HFFc6 (cell line): Measurements from ENCODE around the gene CLEC16A. TPM values are rescaled to one million over a fixed set of nuclear protein-coding genes. Genes with fewer than 3 reads are reported as not detected.

Experiments used
- DNase-seq: peaks from one replicate; pipeline ENCODE4 v3.0.0-alpha.2; 2018
- H3K27ac Mint-ChIP-seq: 2 replicates; pipeline ENCODE4 v1.8.0; 2020; ENCODE audit warnings: mild to moderate bottlenecking, mixed read lengths
- H3K27me3 Mint-ChIP-seq: 2 replicates; pipeline ENCODE4 v1.8.0; 2021; ENCODE audit warnings: mild to moderate bottlenecking, moderate library complexity, mixed read lengths; ENCODE audit not compliant: insufficient read depth
- H3K36me3 Mint-ChIP-seq: 2 replicates; pipeline ENCODE4 v1.8.0; 2021; ENCODE audit warnings: low read depth, mixed read lengths
- H3K4me1 Mint-ChIP-seq: 2 replicates; pipeline ENCODE4 v1.8.0; 2020; ENCODE audit warnings: low read depth, mixed read lengths
- H3K4me3 Mint-ChIP-seq: 2 replicates; pipeline ENCODE4 v1.8.0; 2020; ENCODE audit warnings: mild to moderate bottlenecking, moderate library complexity, mixed read lengths
- H3K9me3 Mint-ChIP-seq: 2 replicates; pipeline ENCODE4 v1.8.0; 2020; ENCODE audit warnings: mild to moderate bottlenecking, mixed read lengths
- total RNA-seq, 6 experiments: library from RNA; stranded (reverse); fragmentation: NEBNext Ultra II Directional; extraction: Animal tissue kit (Norgen Biotek cat#: 25700); gene quantifications; 2 replicates in 1 of 6; 3 replicates in 5 of 6; pipeline ENCODE4 v1.2.3, GENCODE V29; 2021
- TF ChIP-seq, protein P1 (sequence below): fragments of 200-600 bp; sonication (generic); IDR thresholded peaks from 2 replicates; pipeline ENCODE4 v1.5.0; 2021; ENCODE audit warnings: antibody characterized with exemption, mild to moderate bottlenecking

Gene CLEC16A
- total RNA-seq, 6 experiments from 2014 or later: 19.4 to 23.2 (median 21.2) TPM

DNA sequence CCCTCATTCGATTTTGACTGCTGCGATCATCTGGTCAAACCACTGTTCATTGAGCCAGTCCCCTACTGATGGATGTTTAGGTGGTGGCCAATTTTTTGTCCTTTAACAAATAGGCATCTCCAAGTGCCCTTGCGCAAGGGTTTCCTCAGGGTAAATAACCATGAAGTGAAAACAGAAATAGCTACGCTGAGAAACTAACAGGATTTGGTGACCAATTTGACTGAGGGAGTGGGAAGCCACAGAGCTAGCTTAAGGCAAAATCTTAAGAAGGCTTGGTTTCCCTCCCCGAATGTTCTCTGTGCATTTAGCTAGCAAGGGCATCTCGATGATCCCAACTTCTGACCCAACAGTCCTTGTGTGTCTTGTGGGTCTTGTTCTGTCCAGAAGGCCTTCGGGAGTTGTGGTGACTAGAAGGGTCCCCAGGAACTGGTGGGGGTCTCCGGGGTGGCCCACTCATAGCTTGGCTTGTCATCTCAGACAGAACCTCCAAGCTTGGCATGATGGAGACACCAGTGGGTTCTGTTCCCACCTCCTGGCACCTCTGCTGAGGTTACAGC lies 194.5 kb downstream of the CLEC16A start:
- Mint-ChIP-seq H3K4me1 (peaks cover 52% of the 10 kb centered on the region), H3K27ac (no peak overlapping the region), H3K36me3 (peaks cover 9% of the 10 kb centered on the region; the same call in 1 of the 2 replicates), H3K27me3 (no peaks in the 10 kb centered on the region; the same call in none of the 2 replicates), H3K4me3 (no peak overlapping the region), H3K9me3 (no peaks in the 10 kb centered on the region)
- TF ChIP-seq, protein P1, sequence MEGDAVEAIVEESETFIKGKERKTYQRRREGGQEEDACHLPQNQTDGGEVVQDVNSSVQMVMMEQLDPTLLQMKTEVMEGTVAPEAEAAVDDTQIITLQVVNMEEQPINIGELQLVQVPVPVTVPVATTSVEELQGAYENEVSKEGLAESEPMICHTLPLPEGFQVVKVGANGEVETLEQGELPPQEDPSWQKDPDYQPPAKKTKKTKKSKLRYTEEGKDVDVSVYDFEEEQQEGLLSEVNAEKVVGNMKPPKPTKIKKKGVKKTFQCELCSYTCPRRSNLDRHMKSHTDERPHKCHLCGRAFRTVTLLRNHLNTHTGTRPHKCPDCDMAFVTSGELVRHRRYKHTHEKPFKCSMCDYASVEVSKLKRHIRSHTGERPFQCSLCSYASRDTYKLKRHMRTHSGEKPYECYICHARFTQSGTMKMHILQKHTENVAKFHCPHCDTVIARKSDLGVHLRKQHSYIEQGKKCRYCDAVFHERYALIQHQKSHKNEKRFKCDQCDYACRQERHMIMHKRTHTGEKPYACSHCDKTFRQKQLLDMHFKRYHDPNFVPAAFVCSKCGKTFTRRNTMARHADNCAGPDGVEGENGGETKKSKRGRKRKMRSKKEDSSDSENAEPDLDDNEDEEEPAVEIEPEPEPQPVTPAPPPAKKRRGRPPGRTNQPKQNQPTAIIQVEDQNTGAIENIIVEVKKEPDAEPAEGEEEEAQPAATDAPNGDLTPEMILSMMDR: no peak
- DNase-seq: no peak

DNA sequence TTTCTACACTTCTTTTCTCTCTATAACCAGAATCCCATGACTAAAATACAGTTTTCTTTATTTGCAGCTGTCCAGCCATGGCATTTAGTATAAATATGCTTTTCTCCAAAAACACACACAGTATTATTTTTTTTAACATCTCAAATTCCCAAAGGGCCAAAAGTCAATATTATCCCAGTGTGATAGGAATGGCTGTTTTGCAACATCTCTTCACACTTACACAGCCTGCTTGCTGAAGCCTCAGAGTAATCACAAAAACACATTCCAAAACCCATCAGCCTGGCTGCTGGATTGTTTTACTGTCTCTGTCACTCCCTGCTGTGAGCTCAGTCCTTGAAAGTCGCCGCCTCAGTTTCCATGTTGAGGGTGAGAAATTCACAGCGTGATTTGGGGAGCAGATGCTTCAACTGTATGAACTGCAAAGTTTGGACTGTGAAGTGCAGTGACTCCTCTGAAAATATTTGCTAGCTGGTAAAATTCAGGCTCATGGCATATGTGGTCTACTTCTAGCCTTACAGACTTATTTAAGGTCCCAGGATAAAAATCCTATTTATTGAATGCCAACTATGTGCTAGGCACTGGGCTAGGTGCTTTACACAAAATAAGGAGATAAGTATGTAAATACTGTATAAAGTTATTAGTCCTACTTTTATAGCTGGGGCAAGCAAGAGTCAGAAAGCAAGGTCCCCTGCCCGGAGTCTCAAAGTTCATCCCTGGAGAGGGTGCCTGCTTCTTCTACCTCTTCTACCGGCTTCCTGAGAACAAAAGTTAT lies 195.1 kb downstream of the CLEC16A start:
- no peak overlapping the region for H3K27ac Mint-ChIP-seq
- TF ChIP-seq, protein P1: no peak
- no peak for DNase-seq
- H3K36me3 Mint-ChIP-seq: peaks cover 9% of the 10 kb centered on the region; the same call in 1 of the 2 replicates
- H3K4me1 Mint-ChIP-seq: peaks cover 46% of the 10 kb centered on the region
- H3K27me3 Mint-ChIP-seq: no peaks in the 10 kb centered on the region; the same call in none of the 2 replicates
- no peaks in the 10 kb centered on the region for H3K9me3 Mint-ChIP-seq
- H3K4me3 Mint-ChIP-seq: no peak overlapping the region

DNA sequence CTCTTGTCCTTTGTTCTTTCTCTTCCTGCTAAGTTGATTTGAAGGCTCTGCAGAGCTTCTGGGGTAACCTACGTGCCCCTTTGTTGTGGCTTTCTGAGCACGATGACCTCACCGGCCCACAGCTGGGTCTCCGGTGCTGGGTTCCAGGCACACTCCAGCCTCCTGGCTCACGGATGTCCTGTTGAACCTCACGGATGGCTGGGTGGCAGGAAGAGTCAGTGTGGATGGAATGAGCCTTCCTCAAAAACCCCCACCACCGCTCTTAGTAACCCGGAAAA lies 195.7 kb downstream of the CLEC16A start:
- Mint-ChIP-seq H3K4me1 (peaks cover 46% of the 10 kb centered on the region), H3K27ac (no peak overlapping the region), H3K27me3 (no peaks in the 10 kb centered on the region; the same call in none of the 2 replicates), H3K4me3 (no peak overlapping the region), H3K36me3 (peaks cover 9% of the 10 kb centered on the region; the same call in 1 of the 2 replicates), H3K9me3 (no peaks in the 10 kb centered on the region)
- no peak for DNase-seq
- TF ChIP-seq, protein P1: no peak

DNA sequence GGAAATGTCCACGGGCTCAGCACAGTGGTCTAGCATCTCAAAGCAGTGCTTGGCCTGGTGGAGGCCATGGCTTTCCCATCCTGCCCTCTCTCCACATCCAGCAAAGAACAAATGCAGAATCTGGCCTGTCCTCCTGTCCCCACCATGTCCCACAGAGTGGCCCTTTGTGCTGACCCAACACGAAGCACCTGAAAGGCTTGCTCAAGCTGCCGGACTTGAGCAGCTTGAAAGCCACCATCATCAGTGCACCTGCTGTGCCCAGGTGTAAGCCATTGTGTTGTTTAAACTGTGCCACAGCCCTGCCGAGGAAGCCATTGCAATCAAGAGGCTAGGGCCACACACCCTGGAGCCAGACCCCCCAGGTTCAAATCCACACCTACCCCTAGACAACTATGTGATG lies 196.1 kb downstream of the CLEC16A start:
- TF ChIP-seq, protein P1: no peak
- Mint-ChIP-seq H3K27me3 (no peaks in the 10 kb centered on the region; the same call in none of the 2 replicates), H3K9me3 (no peaks in the 10 kb centered on the region), H3K4me1 (peaks cover 46% of the 10 kb centered on the region), H3K36me3 (peaks cover 9% of the 10 kb centered on the region; the same call in 1 of the 2 replicates), H3K4me3 (no peak overlapping the region), H3K27ac (no peak overlapping the region)
- DNase-seq: no peak

DNA sequence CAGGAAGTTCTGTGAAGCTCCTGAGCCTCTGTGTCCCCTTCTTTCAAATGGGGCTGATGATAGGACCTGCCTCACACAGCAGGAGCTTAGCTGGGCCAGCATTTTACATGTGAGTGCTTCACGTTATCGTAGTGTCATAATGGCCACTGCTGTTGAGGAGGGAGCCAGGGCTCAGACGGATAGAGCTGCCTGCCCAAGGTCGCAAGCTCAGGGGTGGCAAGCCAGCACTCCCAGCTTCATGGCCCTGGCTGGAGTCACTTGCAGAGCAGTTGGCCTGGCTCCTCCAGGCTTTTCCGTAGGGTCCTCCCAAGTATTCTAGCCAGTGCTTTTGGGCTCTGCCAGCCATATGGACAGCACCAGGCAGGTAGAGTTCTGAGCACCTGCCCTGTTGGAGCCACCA lies 196.5 kb downstream of the CLEC16A start:
- H3K27ac Mint-ChIP-seq: no peak overlapping the region

More for the DNA sequence above, 196.5 kb downstream of the CLEC16A start:
- H3K36me3 Mint-ChIP-seq: peaks cover 5% of the 10 kb centered on the region; the same call in 1 of the 2 replicates
- no peaks in the 10 kb centered on the region for H3K9me3 Mint-ChIP-seq
- H3K4me1 Mint-ChIP-seq: peaks cover 46% of the 10 kb centered on the region
- TF ChIP-seq, protein P1: no peak
- no peaks in the 10 kb centered on the region; the same call in none of the 2 replicates for H3K27me3 Mint-ChIP-seq
- H3K4me3 Mint-ChIP-seq: no peak overlapping the region
- no peak for DNase-seq
